Measurements from ENCODE around the gene MPRIP.

MPRIP gene

GRCh38 chr17:17114592-17115225 lies 72.5 kb downstream of the MPRIP start:
- peak in 1 of 2 experiments; percentile 46 for DNase-seq

GRCh38 chr17:17115620-17116019 lies 73.4 kb downstream of the MPRIP start:
- no peak for DNase-seq

DNA sequence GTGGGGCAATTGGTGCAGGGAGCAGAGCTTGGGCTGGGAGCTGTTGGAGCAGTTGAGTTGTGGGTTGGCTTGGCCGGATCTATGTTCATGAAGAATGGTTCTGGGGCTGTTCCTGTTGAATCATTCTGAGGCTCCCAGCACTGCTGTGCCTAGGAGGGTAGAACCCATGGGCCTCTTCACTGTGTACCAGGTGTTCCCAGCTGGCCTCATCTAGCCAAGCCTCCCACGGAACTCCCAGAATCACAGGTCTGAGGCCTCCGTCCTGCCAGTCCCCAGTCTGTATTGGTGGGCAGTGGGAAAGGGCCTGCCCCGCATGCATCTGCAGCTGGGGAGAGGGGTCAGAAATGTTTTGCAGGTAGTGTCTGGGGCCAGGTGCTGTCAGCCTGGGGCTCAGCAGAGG lies 74.1 kb downstream of the MPRIP start:
- no peak for DNase-seq

GRCh38 chr17:17117923-17118322 lies 75.7 kb downstream of the MPRIP start:
- no peak for DNase-seq

- no peak for DNase-seq
These were observed 76.1 kb downstream of the MPRIP start for GRCh38 chr17:17118399-17118798.

DNA sequence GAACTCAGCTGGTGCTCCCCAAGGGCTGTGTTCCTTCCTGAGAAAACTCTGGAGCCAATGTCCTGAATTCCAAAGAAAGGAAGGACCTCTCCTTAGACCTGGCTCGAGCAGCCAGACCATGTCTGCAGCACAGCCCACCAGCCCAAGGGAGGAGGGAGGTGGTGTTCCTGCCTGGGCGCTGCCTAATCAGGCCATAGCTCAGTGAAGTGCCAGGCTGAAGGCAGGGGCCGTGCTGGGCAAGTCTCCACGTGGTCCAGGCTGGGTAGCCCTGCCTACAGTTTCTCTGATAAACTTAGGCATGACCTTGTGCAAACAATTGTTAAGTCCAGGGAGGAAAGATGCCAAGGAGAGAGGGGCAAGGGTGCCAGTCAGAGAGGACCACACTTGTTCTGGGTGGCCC lies 76.8 kb downstream of the MPRIP start:
- no peak for DNase-seq

GRCh38 chr17:17119533-17119932 lies 77.3 kb downstream of the MPRIP start:
- DNase-seq: peak; percentile 73 to 77

- DNase-seq: no peak
These were observed 78.0 kb downstream of the MPRIP start for GRCh38 chr17:17120294-17120693.

GRCh38 chr17:17120701-17121100 lies 78.4 kb downstream of the MPRIP start:
- DNase-seq: no peak

DNA sequence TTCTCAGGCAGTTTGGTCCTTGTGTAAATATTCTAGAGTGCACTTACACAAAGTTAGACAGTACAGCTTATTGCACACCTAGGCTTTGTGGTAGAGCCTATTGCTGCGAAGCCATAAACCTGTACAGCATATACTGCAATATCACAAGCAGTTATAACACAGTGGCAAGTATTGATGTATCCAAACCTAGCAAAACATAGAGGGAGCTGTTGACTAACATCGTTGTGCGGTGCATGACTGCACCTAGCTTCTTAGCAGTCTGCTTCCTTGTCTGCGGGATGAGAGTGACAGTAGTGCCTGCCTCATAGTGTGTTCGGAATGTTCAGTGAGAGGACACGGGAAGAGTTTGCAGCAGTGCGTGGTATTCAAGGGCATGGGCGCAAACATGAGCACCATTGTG lies 78.9 kb downstream of the MPRIP start:
- DNase-seq: no peak

- DNase-seq: no peak
These were observed 80.7 kb downstream of the MPRIP start for GRCh38 chr17:17122781-17123483.

DNA sequence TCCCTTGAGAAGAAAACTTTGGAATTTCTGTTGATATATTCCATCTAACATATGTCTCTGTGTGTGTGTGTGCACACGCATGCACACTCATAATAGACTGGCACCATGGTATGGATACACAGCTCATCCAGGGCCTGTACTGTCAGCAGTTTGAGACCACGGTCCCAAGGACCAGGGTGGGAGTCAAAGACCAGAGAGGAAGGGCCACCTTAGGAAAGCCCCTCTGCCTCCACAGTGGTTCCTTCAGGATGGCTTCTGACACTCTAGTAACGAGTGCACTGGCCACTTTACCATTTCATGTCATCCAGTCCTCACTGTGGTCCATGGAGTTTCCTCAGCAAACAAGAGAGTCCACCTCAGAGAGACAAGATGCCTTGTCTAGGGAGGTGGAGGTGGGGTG lies 82.1 kb downstream of the MPRIP start:
- no peak for DNase-seq

DNA sequence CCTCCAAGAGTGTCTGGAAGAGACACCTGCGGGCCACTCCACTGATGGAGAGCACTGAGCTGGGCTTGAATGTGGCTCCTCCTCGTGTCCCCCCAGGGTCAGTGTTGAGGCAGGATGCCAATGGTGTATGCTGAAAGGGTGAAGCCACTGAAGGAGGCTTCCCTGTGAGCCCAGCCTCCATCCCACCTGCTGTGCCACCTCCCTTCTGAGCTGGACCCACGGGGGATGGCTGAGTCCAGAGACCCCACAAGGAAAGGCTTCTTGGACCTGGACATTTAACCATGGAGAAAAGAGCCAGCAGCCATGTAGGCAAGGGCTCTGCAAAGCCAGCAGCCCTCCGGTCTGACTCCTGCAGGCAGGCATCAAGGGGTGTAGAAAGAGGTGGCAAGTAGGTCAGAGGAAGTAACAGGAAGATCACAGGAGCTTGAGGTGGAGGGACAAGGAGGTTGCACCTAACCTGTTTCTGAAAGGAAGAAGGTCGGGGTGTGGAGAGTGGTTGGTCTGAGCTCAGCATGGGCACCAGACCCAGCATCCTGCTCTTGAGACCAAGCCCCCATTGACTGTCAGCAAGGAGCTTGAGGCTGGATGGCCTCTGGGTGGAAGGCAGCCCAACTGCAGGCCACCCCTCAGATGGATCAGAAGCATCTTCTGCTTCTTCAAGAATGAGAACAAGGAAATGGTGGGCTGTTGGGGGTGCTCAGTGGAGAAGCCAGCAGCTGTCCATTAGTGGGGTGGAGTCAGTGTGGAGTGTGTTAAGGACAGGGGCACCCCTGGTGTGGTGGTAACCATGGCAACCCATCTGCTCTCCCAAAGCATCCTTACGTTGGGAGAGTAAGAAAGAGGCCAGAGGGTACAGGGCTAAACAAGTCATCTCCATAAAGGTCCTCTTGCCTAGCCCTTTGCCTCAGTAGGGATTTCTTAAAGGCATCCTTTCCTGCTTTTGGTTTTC lies 83.2 kb downstream of the MPRIP start:
- no peak for DNase-seq

- no peak for DNase-seq
These were observed 84.2 kb downstream of the MPRIP start for GRCh38 chr17:17126131-17127110.

DNA sequence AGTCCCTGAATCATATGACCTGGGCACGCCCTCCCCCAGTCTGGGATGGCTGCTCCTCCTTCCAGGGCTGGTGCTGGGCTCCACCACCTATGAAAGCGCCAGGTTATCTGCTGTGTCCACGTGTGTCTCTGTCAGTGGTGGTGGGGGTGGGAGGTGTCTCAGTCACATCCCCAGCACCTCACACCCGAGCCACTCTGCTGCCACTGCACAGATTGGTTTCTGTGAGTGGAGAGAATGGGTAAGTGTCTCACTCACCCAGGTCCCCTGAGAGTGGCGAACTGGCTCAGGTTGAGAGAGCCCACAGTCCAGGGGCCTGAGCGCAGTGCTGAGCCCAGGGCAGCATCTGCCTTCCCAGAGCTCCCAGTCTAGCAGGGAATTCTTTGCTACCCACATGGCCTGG lies 84.9 kb downstream of the MPRIP start:
- no peak for DNase-seq

GRCh38 chr17:17127730-17128291 lies 85.6 kb downstream of the MPRIP start:
- DNase-seq: no peak

GRCh38 chr17:17128476-17129075 lies 86.3 kb downstream of the MPRIP start:
- DNase-seq: no peak

DNA sequence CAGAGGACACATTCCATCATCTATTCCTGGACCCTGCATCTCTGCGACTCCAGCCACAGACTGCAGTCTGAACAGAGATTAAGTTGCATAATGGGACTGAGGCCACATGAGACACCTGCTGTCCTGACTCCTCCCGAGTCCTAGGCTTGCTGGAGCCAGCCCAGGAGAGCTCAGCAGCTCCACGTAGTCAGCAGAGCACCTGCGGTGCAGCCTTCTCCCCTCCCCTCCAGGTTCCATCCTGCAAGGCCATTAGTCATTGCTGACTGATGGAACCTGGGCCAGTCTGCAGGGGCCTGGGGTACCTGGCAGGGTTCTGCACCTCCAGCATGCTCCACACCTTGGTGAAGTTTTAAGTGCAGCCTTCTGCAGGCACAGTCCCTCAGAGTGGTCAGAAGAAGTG lies 87.2 kb downstream of the MPRIP start:
- no peak for DNase-seq

DNA sequence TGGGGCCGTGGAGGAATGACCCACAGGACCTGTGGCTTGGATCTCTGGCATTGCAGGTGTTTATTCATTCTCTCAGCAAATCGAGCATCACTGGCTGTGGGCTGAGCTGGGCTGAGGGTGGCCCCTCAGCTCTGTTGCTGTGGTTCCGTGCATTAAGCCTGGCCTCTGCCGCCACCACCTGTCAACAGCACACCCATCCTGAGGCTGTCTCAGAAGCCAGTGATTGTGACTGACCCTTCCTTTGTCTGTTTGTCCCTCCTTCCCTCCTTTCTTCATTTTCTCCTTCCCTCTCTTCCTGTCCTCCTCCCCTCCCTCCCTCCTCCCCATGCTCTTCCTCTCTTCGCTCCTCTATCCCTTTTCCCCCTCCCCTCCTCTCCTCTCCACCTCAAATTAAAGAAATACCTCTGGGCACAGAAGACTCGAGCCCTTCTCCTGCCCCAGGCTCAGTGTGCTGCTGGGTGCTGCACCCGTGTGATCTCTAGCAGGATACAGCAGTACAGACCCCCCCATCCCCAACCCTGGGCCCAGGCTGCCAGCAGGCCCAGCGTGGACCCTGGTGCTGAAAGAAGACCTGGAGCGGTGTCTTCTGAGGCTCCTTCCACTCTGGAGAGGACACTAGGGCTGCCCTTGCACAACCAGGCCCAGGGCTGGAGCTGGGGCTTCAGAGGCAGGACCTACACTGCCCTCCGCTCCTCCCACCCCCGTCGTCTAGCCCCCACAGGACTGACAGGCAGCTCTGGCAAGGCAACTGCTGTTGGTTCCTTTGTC lies 88.0 kb downstream of the MPRIP start:
- DNase-seq: no peak

GRCh38 chr17:17131839-17132238 lies 89.6 kb downstream of the MPRIP start:
- DNase-seq: no peak

- DNase-seq: no peak
These were observed 90.5 kb downstream of the MPRIP start for GRCh38 chr17:17132746-17133145.

All from activated T-cell treated with anti-CD3 and anti-CD28 coated beads, Interleukin-2, amount 50 U/mL, for 48 hours (primary cell).